Mesodermal cell (in vitro differentiated cells): ENCODE data around the gene MOV10L1.

Source experiments
- H3K27ac ChIP-seq: 2 replicates; pipeline ENCODE4 v1.7.0; 2013; ENCODE audit warnings: mild to moderate bottlenecking, low read depth, low read length, moderate library complexity; ENCODE audit not compliant: severe bottlenecking
- H3K36me3 ChIP-seq: 2 replicates; pipeline ENCODE4 v1.7.1; 2013; ENCODE audit warnings: mild to moderate bottlenecking, low read length, moderate library complexity; ENCODE audit not compliant: control insufficient read depth, insufficient read depth
- H3K4me1 ChIP-seq: one replicate; pipeline ENCODE4 v1.7.1; 2013; ENCODE audit warnings: mild to moderate bottlenecking, low read length; ENCODE audit not compliant: insufficient read depth, control insufficient read depth, poor library complexity, severe bottlenecking
- H3K4me3 ChIP-seq: 2 replicates; pipeline ENCODE4 v1.7.0; 2013; ENCODE audit warnings: low read length, control low read depth, mild to moderate bottlenecking; ENCODE audit not compliant: insufficient read depth, poor library complexity, severe bottlenecking; ENCODE audit errors: extremely low read depth
- H3K9me3 ChIP-seq: 2 replicates; pipeline ENCODE4 v1.7.1; 2013; ENCODE audit warnings: mild to moderate bottlenecking, low read length, moderate library complexity; ENCODE audit not compliant: control insufficient read depth
- WGBS, 2 experiments: methylation state at CpG; one replicate each; pipeline ENCODE4 v1.1.5; 2013; ENCODE audit warnings: missing lambda C conversion rate in 2 of 2; ENCODE audit not compliant: insufficient coverage in 2 of 2; 5-methylcytosine and 5-hydroxymethylcytosine counted together

The MOV10L1 gene

DNA sequence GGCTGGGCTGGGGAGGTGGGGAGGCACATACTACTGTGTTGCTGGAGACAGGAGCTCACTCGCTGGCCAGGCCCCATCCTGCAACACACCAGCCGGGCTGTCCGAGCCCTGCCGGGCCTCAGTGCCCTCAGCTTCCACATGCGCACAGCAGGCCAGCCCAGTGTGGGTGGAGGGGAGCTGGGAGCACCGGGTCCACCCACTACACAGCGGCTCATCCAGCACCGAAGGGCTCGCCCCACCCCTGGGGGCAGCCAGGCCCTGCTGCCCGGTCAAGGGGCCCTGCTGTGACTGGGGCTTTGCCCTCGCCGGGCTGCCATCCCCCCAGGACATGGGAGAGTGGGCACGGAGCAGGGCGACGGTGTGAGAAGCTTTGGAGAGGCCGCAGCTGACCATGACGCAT is 41.0 kb upstream of the MOV10L1 start:
- WGBS, 2 experiments = 88 to 92% methylated on average over 12 to 15 of the region's 17 CpGs
- peaks cover 4% of the 10 kb centered on the region for H3K9me3 ChIP-seq
- H3K4me3 ChIP-seq = no peak overlapping the region
- H3K4me1 ChIP-seq = no peaks in the 10 kb centered on the region
- no peak overlapping the region for H3K27ac ChIP-seq
- H3K36me3 ChIP-seq = no peaks in the 10 kb centered on the region

DNA sequence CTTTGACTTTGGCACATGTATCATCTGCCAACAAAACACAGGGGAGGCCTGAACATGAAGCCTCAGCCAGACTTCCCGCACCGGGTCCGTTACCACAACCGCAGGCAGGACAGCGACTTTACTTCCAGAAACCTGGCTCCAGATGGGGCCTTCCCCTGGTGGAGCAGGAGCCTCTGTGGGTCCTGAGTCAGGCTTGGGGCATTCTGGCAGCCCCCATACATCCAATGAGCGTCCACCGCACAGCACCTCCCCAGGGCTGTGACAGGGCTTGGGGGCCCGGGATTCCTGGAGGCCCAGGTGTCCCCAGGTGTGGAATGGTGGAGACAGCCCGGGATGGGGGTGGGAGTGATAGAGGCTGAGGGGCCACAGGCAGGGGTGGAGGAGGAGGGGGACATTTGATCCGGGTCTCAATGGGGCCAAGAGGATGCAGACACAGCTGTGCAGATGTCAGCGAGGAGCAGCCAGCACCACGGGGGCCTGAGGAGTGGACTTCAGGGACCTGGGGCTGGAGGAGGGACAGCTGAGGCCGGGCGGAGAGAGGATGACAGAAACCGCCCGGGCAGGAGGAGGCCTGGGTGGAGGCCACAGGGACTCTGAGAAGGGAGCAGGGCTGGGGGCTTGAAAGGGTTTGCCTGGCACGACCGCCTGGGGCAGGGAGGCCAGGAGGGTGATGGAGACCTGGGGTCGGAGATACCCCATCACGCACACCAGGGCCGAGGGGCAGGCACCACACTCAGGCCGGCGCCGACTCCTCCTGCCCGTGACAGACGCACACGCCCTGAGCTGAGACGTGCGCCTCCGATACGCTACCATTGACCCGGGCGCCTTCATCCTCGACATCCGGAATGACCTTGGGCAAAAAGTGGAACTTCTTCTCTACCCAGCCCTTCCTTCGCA is 40.3 kb upstream of the MOV10L1 start:
- H3K27ac ChIP-seq = no peak overlapping the region
- H3K9me3 ChIP-seq = peaks cover 4% of the 10 kb centered on the region
- no peak overlapping the region for H3K4me3 ChIP-seq
- WGBS, 2 experiments = 89 to 93% methylated on average over 31 to 36 of the region's 36 CpGs
- no peaks in the 10 kb centered on the region for H3K36me3 ChIP-seq
- H3K4me1 ChIP-seq = no peaks in the 10 kb centered on the region

DNA sequence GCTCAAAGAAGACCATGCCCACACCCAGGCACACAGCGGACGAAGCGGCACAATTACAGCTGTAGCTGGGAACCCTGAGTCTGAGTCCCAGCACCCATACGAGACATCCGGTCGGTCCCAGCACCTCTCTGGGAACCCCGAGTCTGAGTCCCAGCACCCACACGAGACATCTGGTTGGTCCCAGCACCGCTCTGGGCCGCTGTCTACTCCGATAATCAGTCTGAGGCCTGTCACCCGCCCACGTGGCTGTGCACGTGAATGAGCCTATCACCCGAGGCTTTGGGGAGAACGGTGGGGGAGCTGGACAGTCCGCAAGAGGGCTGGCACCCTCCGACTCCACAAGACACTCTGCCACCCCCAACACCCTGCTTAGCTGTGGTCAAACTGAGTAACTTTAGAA is 37.9 kb upstream of the MOV10L1 start:
- H3K4me3 ChIP-seq = no peak overlapping the region
- H3K36me3 ChIP-seq = no peaks in the 10 kb centered on the region
- 91 to 95% methylated on average over 16 to 18 of the region's 18 CpGs for WGBS, 2 experiments
- H3K4me1 ChIP-seq = no peaks in the 10 kb centered on the region
- peaks cover 4% of the 10 kb centered on the region for H3K9me3 ChIP-seq
- no peak overlapping the region for H3K27ac ChIP-seq

DNA sequence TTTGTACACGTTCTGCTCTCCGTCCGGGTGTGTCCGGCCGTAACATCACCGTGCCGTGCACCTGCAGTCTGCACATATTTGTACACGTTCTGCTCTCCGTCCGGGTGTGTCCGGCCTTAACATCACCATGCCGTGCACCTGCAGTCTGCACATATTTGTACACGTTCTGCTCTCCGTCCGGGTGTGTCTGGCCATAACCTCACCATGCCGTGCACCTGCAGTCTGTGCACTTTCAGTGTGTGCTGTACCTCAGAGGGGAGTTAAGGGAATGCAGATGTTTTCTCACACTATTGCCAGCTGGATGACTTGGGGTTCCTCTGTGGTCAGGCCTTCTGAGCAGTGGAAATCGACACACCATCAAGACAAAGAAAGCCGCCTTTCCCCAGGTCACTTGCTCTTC is 35.9 kb upstream of the MOV10L1 start:
- peaks cover 4% of the 10 kb centered on the region for H3K4me1 ChIP-seq
- WGBS, 2 experiments = 87 to 91% methylated on average over 15 to 18 of the region's 18 CpGs
- no peak overlapping the region for H3K4me3 ChIP-seq
- no peak overlapping the region for H3K27ac ChIP-seq
- no peaks in the 10 kb centered on the region for H3K36me3 ChIP-seq
- H3K9me3 ChIP-seq = peaks cover 4% of the 10 kb centered on the region

DNA sequence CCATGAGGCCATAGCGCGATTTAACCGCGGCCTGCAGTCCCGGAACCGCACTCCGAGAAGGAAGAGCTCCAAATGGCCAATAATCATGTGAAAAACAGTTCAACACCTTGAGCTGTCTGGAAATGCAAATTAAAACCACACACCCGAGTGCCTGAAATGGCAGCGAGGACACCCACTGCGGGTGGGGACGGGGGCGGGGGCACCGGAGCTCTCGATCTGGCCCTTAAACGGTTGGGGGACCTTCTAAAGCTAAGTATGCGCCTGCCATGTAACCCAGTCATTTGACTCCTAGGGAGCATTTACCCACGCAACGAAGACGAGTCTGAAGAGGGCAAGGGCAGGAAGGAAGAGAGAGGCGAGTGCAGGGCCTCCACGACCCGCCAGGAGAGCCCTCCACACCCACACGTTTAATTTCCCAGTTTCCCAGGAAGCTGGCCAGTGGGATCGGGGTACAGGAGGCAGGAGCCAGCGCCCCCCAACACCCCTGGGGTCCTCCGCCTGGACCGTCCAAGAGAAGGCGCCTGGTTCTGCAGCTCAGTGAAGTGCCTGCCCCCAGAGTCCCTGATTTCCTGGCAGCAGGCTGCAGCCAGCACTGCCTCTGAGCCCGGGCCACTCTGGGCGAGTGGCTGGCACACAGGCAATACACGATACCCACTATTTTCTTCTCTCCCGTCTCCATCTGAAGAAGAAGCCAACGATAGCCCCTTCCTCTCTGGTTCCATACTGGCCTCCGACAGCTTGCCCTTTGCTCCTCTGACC is 33.4 kb upstream of the MOV10L1 start:
- H3K36me3 ChIP-seq = no peaks in the 10 kb centered on the region
- peaks cover 4% of the 10 kb centered on the region for H3K9me3 ChIP-seq
- H3K27ac ChIP-seq = no peak overlapping the region
- WGBS, 2 experiments = 84 to 87% methylated on average over 29 to 30 of the region's 34 CpGs
- H3K4me1 ChIP-seq = peaks cover 6% of the 10 kb centered on the region
- no peak overlapping the region for H3K4me3 ChIP-seq

DNA sequence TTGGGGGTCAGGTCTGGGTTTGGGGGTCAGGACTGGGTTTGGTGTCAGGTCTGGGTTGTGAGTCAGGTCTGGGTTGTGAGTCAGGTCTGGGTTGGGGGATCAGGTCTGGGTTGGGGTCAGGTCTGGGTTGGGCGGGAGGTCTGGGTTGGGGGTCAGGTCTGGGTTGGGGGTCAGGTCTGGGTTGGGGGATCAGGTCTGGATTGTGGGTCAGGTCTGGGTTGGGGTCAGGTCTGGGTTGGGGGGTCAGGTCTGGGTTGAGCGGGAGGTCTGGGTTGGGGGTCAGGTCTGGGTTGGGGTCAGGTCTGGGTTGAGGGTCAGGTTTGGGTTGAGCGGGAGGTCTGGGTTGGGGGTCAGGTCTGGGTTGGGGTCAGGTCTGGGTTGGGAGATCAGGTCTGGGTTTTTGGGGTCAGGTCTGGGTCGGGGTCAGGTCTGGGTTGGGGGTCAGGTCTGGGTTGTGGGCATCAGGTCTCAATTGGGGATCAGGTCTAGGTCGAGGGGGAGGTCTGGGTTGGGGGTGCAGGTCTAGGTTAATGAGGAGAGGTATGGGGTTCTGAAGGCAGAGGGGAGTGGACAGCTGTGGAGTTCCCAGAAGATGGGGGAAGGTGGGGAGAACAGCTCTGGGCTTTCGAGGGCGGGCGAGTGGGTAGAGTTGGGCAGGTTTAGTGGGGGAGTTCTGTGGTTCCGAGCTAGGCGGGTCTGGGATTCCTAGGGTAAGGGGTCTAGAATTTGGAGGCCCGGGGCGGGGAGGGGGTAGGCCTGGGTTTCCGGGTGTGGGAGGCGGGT is 32.3 kb upstream of the MOV10L1 start:
- H3K27ac ChIP-seq = no peak overlapping the region
- WGBS, 2 experiments = 71 to 87% methylated on average over 8 to 13 of the region's 14 CpGs
- no peak overlapping the region for H3K4me3 ChIP-seq
- H3K9me3 ChIP-seq = peaks cover 4% of the 10 kb centered on the region
- H3K4me1 ChIP-seq = peaks cover 6% of the 10 kb centered on the region
- H3K36me3 ChIP-seq = no peaks in the 10 kb centered on the region

DNA sequence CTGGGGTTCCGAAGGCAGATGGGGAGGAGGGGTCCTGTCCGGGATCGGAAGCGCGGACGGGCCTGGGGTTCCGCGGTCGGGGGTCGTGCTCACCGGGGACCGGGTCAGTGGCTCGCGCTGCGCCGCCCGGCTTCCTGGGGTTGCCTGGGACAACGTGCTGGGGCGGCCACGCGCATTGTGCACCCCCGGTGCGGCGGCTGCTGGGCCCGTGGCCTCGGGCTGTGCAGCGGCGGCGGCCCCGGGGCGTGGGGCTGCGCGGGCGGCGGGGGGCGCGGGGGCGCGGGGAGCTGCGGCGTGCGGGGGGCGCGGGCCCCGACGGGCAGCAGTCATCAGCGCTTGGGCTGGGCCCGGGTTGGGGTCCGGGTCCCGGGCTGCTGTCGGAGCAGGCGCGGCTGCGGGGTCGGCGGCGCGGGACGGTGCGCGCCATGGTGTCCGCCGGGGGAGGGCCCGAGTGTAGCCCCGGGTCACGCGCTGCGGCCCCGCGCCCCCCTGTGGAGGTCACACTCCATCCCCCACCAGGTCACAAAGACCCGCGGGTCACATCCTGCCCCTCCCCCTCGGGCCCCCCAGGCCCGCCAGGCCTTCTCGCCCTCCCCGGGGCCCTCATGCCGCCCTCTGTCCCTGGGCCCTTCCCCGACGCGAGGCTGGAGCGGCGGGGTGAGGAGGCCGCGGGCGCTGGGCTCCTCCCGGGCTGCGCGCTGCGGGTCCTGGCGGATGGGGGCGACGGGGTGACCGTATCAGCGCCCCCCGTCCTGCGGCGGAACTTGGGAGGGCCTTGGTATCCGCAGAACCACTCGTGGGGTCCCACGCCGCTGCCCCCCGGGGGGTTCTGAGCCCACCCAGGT is 31.5 kb upstream of the MOV10L1 start, which contains the start of gene TTLL8:
TSS of gene TTLL8 (minus strand) at position 238 of the 845 bp plus-strand sequence.
- Histone ChIP-seq H3K9me3 (no peaks in the 10 kb centered on the region), H3K4me3 (peak within 1 kb of the TSS; percentile 22), H3K4me1 (peaks cover 6% of the 10 kb centered on the region), H3K36me3 (no peaks in the 10 kb centered on the region), H3K27ac (no peak within 1 kb of the TSS)
- WGBS, 2 experiments = 15 to 16% methylated on average over 66 to 78 of the region's 102 CpGs

DNA sequence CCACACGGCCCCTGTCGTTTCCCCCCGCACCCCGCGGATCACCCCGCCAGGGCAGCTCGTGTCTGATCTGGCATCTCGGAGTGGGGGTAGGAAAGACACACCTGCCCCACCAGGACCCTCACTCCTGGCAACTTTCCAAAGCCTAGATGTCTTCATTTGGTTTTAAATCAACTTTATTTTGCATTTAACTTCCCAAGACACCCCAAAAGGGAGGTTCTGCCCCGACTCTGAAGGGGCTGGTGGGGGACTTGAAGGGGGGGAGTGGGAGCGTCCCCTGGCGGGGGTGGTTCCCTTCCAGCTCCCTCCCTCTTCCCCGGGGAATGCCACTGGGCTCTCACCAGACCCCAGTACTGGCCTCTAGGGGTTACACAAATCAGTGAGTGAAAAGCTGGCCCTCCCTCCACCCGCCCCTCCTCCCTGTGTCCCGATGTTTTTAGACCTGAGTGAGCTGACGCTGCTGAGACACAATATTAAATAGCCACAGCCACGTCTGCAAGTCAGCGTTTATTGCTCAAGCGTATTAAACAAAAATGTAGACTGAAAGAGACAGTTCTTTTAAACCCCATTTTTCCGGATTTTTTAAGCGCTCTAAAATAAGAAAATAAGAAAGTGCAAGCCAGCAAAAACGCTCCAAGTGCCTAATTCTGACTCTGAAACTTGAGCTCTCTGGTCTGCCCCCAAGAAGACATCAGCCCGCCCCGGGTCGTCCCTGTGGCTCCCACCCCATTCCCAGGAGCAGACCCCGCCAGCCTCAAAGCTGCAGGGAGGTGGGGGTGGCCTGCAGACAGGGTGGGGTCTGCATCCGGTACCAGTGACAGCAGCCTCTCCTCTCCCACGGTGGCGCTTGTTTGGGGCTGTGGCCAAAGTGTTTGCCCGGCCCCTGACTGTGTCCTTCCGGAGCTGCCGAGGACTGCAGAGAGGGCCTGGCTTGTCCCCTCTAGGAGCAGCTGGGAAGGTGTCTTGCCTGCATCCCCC is 30.6 kb upstream of the MOV10L1 start:
- H3K9me3 ChIP-seq = no peaks in the 10 kb centered on the region
- 6 to 8% methylated on average over 18 to 24 of the region's 31 CpGs for WGBS, 2 experiments
- H3K27ac ChIP-seq = no peak overlapping the region
- no peaks in the 10 kb centered on the region for H3K36me3 ChIP-seq
- peaks cover 6% of the 10 kb centered on the region for H3K4me1 ChIP-seq
- H3K4me3 ChIP-seq = peak overlapping the region; percentile 22

DNA sequence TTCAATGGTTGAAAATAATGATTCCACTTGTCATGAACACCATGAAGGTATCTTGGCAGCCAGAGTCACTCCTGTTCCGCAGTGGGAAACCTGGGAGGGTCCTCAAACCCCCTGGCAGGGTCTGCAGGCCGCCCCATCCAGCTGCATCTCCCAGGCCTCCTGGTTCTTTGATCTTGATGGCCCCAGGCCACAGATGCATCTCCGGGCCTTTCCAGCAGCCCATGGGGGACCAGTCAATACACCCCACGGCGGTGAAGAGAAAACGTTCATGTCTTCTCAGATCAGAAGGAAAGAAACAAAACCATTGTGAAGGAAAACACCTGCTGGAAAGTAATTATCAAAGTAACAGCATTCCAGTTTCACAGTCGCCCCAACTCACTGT is 29.9 kb upstream of the MOV10L1 start:
- WGBS, 2 experiments = 84% methylated on average over 5 to 7 of the region's 7 CpGs
- H3K4me1 ChIP-seq = peaks cover 6% of the 10 kb centered on the region
- no peaks in the 10 kb centered on the region for H3K36me3 ChIP-seq
- no peak overlapping the region for H3K27ac ChIP-seq
- H3K4me3 ChIP-seq = no peak overlapping the region
- no peaks in the 10 kb centered on the region for H3K9me3 ChIP-seq
